Mesangial cell (primary cell): ENCODE results near the gene GPHB5. TPM values are rescaled to one million over a fixed set of nuclear protein-coding genes. Genes with fewer than 3 reads are reported as not detected.

ENCODE experiments used
- total RNA-seq: library from RNA; depleted of rRNA; stranded (reverse); fragments of >200 nt; gene quantifications from 2 replicates; pipeline ENCODE4 v1.2.3, GENCODE V29; 2015

The GPHB5 gene, protein sequence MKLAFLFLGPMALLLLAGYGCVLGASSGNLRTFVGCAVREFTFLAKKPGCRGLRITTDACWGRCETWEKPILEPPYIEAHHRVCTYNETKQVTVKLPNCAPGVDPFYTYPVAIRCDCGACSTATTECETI
- total RNA-seq: not detected in 2 replicates

DNA sequence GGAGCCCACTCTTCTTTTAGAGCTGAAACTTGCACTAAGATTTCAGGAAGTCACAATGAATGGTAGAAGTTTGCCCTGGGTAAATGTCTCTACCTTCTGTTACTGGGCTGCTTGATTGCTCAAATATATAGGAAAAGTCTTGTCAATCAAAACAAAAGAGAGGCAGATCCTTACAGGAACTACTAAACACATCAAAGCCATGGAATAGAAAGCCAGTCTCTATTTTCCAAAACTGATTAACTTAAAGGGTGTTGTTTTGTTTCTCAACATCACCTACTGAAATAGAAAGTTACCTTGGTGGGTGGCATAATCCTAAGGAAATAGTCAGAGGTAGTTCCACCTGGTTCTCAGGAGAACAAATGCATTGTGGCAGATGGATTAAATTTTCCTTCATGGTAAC lies at the start of gene GPHB5:
TSS of gene GPHB5 (minus strand) at position 101 of the 400 bp plus-strand sequence. CDS start 1,086 bp downstream, outside the sequence.

Other genes with a start within 250 kb of the GPHB5 start
- 0.33 and 0.38 TPM in 2 replicates for gene RHOJ, start 114.5 kb downstream of the GPHB5 start, total RNA-seq
- gene PPP2R5E, start 224.4 kb upstream of the GPHB5 start, total RNA-seq: 9.4 and 13.7 TPM in 2 replicates